ENCODE measurements around the gene ZNF304.
A peak's percentile ranks its signal among the peaks of the same experiment; 100 is the strongest.

DNA sequence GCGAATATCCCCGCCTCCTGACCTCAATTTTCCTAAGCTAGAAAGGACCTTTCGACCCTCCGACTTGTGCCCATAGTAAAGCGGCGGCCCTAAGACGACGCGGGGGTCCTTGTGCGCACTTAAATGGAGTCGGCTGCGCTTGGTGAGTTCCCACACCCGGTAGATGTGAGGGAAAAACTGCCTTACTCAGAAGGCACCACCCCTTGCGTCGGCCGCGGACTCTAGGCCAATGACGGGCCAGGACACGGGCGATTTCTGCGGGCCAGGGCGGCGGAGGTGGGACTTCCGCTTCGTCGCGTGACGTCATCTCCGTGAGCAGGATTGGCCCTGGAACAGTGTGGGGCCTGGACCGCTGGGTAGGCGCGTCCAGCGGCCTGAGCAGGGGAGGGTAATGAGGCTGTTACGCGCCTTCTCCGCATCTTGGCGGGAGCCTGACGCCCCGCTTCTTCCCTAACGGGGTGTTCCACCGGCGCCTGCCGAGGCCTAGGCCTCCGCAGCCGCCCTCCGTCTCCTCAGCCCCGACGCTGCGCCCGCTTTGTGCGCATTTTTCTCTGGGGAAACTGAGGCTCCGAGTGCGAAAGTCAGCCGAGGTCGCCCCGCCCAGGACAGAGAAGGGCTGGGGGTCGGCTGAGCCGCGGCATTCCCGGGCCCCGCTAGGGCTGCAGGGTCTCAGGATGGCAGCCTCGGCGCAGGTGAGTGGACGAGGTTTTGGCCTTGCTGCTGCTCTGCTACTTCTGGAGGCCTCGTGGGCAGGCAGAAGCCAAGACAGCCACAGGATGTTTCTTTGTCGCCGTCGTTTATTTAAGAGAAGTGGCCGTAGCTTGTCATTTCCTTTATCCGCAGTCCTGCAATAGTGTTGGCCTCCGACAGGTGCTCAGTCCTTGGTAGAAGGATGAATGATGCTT is 30.6 kb upstream of the ZNF304 start, which contains the start of gene ZNF543:
- TF ChIP-seq, protein P1, sequence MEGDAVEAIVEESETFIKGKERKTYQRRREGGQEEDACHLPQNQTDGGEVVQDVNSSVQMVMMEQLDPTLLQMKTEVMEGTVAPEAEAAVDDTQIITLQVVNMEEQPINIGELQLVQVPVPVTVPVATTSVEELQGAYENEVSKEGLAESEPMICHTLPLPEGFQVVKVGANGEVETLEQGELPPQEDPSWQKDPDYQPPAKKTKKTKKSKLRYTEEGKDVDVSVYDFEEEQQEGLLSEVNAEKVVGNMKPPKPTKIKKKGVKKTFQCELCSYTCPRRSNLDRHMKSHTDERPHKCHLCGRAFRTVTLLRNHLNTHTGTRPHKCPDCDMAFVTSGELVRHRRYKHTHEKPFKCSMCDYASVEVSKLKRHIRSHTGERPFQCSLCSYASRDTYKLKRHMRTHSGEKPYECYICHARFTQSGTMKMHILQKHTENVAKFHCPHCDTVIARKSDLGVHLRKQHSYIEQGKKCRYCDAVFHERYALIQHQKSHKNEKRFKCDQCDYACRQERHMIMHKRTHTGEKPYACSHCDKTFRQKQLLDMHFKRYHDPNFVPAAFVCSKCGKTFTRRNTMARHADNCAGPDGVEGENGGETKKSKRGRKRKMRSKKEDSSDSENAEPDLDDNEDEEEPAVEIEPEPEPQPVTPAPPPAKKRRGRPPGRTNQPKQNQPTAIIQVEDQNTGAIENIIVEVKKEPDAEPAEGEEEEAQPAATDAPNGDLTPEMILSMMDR (IDR thresholded peaks at IDR 0.05) = peak in 1 of 5 experiments; percentile 10
- TF ChIP-seq POLR2A (IDR thresholded peaks at IDR 0.05) (peak; percentile 64), EP300 (IDR thresholded peaks at IDR 0.05; ENCODE audit: low read depth) (no peak)

Measured in transverse colon (tissue), 3 donors.